GM12873 (cell line): ENCODE results near the gene HORMAD2.

ENCODE experiments used
- TF ChIP-seq, protein P1 (sequence below): IDR thresholded peaks from 2 replicates; pipeline ENCODE4 v1.5.1; 2012; ENCODE audit warnings: low read depth, mild to moderate bottlenecking, moderate library complexity, low read length, control low read depth; ENCODE audit not compliant: insufficient read depth; ENCODE audit errors: missing control alignments

The HORMAD2 gene

DNA sequence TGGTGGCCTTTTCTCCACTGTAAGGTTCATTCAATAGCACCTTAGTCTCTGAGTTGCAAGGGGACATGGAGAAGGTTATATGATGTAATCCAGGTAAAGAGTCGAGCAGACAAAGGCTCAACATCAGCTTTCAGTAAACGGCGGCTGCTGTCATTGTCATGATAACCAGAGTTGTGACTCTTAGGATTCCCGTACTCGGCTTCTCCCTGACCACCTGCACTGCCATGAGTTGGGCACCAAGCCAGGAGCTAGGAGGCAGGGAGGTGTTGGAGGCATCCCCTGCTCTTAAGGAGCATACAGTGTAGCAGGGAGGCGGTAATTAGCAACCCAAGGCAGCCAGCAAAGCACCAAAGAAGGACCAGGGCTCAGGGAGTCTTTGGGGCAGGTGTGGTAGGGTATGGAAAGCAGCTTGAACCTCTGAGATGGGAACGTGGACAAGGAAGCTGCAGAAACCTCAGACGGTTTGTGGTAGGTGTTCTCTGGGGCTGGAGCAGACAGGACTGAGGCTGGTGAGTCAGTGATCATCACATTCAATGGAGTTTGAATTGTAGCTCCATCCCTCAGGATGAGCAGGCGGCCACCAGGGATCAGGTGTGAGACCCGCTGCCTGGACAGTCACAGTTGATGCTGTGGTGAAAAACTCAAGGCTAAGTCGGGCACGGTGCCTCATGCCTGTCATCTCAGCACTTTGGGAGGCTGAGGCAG, 134.6 kb downstream of the HORMAD2 start:
- TF ChIP-seq, protein P1, sequence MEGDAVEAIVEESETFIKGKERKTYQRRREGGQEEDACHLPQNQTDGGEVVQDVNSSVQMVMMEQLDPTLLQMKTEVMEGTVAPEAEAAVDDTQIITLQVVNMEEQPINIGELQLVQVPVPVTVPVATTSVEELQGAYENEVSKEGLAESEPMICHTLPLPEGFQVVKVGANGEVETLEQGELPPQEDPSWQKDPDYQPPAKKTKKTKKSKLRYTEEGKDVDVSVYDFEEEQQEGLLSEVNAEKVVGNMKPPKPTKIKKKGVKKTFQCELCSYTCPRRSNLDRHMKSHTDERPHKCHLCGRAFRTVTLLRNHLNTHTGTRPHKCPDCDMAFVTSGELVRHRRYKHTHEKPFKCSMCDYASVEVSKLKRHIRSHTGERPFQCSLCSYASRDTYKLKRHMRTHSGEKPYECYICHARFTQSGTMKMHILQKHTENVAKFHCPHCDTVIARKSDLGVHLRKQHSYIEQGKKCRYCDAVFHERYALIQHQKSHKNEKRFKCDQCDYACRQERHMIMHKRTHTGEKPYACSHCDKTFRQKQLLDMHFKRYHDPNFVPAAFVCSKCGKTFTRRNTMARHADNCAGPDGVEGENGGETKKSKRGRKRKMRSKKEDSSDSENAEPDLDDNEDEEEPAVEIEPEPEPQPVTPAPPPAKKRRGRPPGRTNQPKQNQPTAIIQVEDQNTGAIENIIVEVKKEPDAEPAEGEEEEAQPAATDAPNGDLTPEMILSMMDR, result no peak

DNA sequence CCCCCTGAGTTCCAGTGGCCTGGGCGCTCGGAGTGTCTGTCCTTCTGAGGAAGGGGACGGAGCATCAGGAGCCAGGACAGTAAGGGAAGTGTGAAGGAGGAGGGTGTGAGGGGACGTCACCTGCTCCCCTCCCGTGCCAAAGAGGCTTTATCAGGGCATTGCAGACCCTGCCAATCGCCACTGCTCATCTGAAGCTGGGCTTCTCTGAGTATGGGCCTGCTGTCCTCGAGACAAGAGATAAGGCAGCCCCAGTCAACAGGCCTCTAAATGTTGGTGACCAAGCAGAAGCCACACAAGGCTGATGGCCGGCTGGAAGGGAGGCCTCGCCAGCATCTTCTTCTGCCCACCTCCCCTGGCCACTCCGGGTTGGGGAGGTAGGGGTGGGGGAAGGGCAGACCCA, 136.4 kb downstream of the HORMAD2 start:
- TF ChIP-seq, protein P1, result no peak

DNA sequence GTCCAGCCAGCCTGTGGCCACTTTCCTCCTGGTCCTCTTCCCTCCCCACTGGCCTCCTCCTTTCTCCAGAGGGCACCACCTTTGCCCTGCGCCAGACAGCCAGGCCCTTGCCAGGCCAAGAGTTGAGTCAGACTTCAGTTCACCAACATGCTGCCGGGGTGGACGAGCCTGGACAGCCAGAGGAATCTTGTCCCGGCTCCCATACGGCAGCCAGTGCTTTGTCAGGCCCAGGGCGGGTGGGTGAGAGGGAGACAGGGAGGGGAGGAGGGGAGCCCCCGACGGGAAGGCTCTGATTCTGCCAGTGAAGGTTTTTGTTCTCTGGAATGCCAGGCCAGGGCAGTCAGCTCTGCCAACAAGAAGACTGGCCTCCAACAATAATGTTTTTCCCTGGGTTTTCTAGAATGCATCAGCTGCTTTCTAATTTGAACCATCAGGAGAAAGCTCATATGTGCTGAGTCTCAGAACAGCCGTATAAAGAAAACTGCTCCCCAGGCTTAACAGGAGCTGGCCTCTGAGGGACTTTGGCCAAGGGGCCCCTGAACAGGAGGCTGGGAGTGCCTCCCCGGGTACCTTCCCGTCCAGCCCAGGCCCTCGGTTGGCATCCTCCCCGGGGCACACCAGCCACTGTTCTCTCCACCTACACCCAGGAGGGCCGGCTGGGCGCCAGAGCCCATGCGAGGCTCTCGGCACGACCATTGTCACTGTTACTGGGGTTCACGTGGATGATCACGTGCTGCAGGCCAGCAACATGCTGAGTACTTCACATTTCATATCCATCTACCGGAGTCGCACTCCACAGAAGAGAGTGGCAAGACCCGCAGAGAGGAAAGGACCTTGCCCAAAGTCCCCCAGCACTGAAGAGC, 137.7 kb downstream of the HORMAD2 start:
- TF ChIP-seq, protein P1, result no peak

DNA sequence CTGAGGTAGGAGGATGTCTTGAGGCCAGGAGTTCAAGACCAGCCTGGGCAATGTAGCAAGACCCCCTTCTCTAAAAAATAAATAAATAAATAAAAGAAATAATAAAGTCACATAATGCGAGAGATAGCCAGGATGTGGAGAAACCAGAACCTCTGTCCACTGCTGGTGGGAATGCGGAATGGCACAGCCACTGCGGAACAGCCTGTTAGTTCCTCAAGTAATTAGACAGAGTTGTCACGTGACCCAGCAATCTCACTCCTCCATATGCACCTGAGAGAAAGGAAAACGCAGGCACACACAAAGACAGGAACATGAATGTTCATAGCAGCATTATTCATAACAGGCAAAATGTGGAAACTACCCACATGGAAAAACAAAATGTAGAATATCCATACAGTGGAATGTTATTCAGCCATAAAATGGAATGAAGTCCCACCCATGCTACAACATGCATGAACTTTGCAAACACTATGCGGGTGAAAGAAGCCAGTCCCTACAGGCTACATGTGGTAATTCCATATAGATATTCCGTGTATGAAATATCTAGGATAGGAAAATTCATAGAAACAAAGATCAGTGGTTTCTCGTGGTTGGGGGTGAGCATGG, 138.9 kb downstream of the HORMAD2 start:
- TF ChIP-seq, protein P1, result no peak

DNA sequence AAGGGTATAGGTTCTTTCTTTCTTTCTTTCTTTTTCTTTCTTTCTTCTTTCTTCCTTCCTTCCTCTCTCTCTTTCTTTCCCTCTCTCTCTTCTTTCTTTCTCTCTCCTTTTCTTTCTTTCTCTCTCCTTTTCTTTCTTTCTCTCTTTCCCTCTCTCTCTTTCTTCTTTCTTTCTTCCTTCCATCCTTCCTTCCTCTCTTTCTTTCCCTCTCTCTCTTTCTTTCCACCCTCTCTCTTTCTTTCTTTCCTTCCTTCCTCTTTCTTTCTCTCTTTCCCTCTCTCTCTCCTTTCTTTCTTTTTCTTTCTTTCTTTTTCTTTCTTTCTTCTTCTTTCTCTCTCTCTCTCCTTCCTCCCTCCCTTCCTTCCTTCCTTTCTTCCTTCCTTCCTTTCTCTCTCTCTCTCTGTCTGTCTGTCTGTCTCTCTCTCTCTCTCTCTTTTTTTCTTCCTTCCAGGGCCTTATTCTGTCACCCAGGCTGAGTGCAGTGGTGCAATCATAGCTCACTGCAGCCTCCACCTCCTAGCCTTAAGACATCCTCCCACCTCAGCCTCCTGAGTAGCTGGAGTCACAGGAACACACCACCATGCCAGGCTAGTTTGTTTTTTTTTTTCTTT, 139.5 kb downstream of the HORMAD2 start:
- TF ChIP-seq, protein P1, result no peak

DNA sequence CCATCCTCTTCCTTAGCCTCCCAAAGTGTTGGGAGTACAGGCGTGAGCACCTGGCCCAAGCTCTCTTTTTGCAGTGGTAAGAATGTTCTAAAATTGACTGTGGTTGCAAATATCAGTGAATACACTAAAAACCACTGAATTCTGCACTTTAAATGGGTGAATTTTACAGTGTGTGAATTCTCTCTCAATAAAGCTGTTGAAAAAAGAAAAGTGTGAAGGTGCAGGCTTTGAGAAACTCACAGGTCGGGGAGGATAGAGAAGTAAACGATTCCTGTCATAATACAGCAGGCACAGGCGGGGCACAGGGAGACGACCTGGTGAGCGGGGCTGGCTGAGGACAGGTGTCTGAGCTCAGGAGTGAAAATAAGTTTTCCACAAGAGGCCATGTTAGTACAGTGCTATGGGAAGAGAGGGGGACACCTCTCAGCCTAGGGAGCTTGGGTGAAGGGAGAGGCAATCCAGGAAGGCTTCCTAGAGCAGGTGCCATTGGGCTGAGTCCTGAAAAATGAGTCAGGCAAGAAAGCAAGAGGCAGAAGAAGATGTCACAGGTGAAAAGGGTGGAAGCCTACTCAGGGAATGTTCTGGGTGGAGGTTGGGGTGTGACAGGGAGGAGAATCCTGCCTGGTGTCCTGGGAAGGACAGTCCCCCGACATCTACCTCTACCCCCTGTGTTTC, 140.2 kb downstream of the HORMAD2 start:
- TF ChIP-seq, protein P1, result no peak
